IMR-90 (cell line): ENCODE measurements around the gene PHLDB1. TPM values are rescaled to one million over a fixed set of nuclear protein-coding genes. Genes with fewer than 3 reads are reported as not detected.

Experiments used
- ATAC-seq: fragments of 200-7000 bp; cut with Tn5 transposase; 2 replicates; pipeline ENCODE4 v1.9.1; 2020; ENCODE audit warnings: low read depth, mild to moderate bottlenecking, moderate library complexity
- BruUV-seq: library from RNA; stranded (reverse); fragments of 400-500 nt; replicated peaks from 2 replicates; lab custom pipeline; 2021; lab: Mats Ljungman, UMichigan
- CTCF ChIA-PET: fragments of 300-600 bp; formaldehyde crosslinking; extraction: SDS; loops from one replicate; lab custom pipeline; 2021; ENCODE audit warnings: antibody characterized with exemption; lab: Yijun Ruan, JAX
- POLR2A ChIA-PET: fragments of 300-600 bp; sonication (Branson Sonifier 250); formaldehyde crosslinking; loops from one replicate; lab custom pipeline; 2022; ENCODE audit warnings: antibody characterized with exemption; ENCODE audit not compliant: unreplicated experiment; lab: Charles Lee
- DNase-seq: peaks from one replicate; pipeline ENCODE4 v3.0.0; 2013
- H2AFZ ChIP-seq: replicated peaks from 2 replicates; pipeline ENCODE3; 2013; ENCODE audit warnings: low read length, mild to moderate bottlenecking; ENCODE audit not compliant: poor library complexity
- H2AK5ac ChIP-seq: 2 replicates; pipeline ENCODE4 v1.6.1; 2013; ENCODE audit warnings: low read depth, low read length, inconsistent platforms
- H2AK9ac ChIP-seq: replicated peaks from 2 replicates; pipeline ENCODE3; 2013; ENCODE audit warnings: mild to moderate bottlenecking, low read depth, low read length, moderate library complexity; ENCODE audit not compliant: poor library complexity
- H2BK120ac ChIP-seq: 2 replicates; pipeline ENCODE4 v1.6.1; 2013; ENCODE audit warnings: low read depth, low read length, inconsistent platforms
- H2BK15ac ChIP-seq: 3 replicates; pipeline ENCODE4 v1.6.1; 2013; ENCODE audit warnings: low read depth, low read length, inconsistent platforms
- H2BK20ac ChIP-seq: 2 replicates; pipeline ENCODE4 v1.6.1; 2013; ENCODE audit warnings: low read depth, mild to moderate bottlenecking, inconsistent platforms, low read length, moderate library complexity
- H2BK5ac ChIP-seq: 2 replicates; pipeline ENCODE4 v1.6.1; 2013; ENCODE audit warnings: mild to moderate bottlenecking, low read depth, low read length, inconsistent platforms; ENCODE audit not compliant: poor library complexity, severe bottlenecking
- H3K14ac ChIP-seq: replicated peaks from 2 replicates; pipeline ENCODE4 v1.6.1; 2013; ENCODE audit warnings: low read depth, low read length, inconsistent platforms
- H3K18ac ChIP-seq: 2 replicates; pipeline ENCODE4 v1.6.1; 2013; ENCODE audit warnings: low read depth, low read length, control low read depth
- H3K23ac ChIP-seq: 2 replicates; pipeline ENCODE4 v1.6.1; 2013; ENCODE audit warnings: low read depth, low read length, inconsistent platforms
- H3K27ac ChIP-seq: 2 replicates; pipeline ENCODE4 v1.5.1; 2013; ENCODE audit warnings: mild to moderate bottlenecking, control low read depth, low read length; ENCODE audit not compliant: insufficient read depth
- H3K27me3 ChIP-seq: 2 replicates; pipeline ENCODE4 v1.6.1; 2013; ENCODE audit warnings: low read length; ENCODE audit not compliant: control insufficient read depth, insufficient read depth
- H3K36me3 ChIP-seq: 2 replicates; pipeline ENCODE4 v1.6.1; 2013; ENCODE audit warnings: low read length, mixed read lengths; ENCODE audit not compliant: control insufficient read depth, insufficient read depth
- H3K4ac ChIP-seq: 2 replicates; pipeline ENCODE4 v1.6.1; 2013; ENCODE audit warnings: low read depth, low read length, inconsistent platforms
- H3K4me1 ChIP-seq: 2 replicates; pipeline ENCODE4 v1.6.1; 2013; ENCODE audit warnings: low read length, mixed read lengths; ENCODE audit not compliant: control insufficient read depth, insufficient read depth
- H3K4me2 ChIP-seq: 2 replicates; pipeline ENCODE4 v1.6.1; 2013; ENCODE audit warnings: low read depth, mild to moderate bottlenecking, control low read depth, low read length, moderate library complexity
- H3K4me3 ChIP-seq: 2 replicates; pipeline ENCODE4 v1.5.1; 2013; ENCODE audit warnings: low read depth, mild to moderate bottlenecking, control low read depth, low read length, moderate library complexity; ENCODE audit not compliant: insufficient read depth
- H3K56ac ChIP-seq: 2 replicates; pipeline ENCODE4 v1.6.1; 2013; ENCODE audit warnings: low read length, inconsistent platforms; ENCODE audit not compliant: insufficient read depth; ENCODE audit errors: extremely low read depth
- H3K79me1 ChIP-seq, 2 experiments: 2 replicates each; pipeline ENCODE4 v1.6.1; 2013; ENCODE audit warnings: low read length in 2 of 2, inconsistent platforms in 1 of 2, low read depth in 1 of 2
- H3K9ac ChIP-seq: 2 replicates; pipeline ENCODE4 v1.6.1; 2013; ENCODE audit warnings: low read depth, low read length, control low read depth
- H3K9me1 ChIP-seq: 2 replicates; pipeline ENCODE4 v1.6.1; 2013; ENCODE audit warnings: low read length, inconsistent platforms; ENCODE audit not compliant: insufficient read depth
- H3K9me3 ChIP-seq: 2 replicates; pipeline ENCODE4 v1.6.1; 2013; ENCODE audit warnings: low read length; ENCODE audit not compliant: control insufficient read depth, insufficient read depth
- H4K20me1 ChIP-seq: 2 replicates; pipeline ENCODE4 v1.6.1; 2013; ENCODE audit warnings: low read length, inconsistent platforms; ENCODE audit not compliant: insufficient read depth
- H4K5ac ChIP-seq: 2 replicates; pipeline ENCODE4 v1.6.1; 2013; ENCODE audit warnings: mild to moderate bottlenecking, low read depth, low read length, control low read depth
- H4K8ac ChIP-seq, 2 experiments: 2 replicates each; pipeline ENCODE4 v1.6.1; 2013; ENCODE audit warnings: low read depth in 2 of 2, low read length in 2 of 2, control low read depth in 1 of 2, inconsistent platforms in 1 of 2
- H4K91ac ChIP-seq: 2 replicates; pipeline ENCODE4 v1.6.1; 2013; ENCODE audit warnings: low read depth, low read length, inconsistent platforms; ENCODE audit not compliant: insufficient read depth
- BHLHE40 ChIP-seq: fragments of 150-350 bp; IDR thresholded peaks from 2 replicates; pipeline ENCODE4 v1.6.1; 2016; ENCODE audit warnings: mild to moderate bottlenecking, low read depth, low read length
- CHD1 ChIP-seq: IDR thresholded peaks from 2 replicates; pipeline ENCODE4 v1.6.1; 2012; ENCODE audit warnings: low read depth, low read length, improper control_type of control experiment
- FOS ChIP-seq: fragments of 150-350 bp; IDR thresholded peaks from 2 replicates; pipeline ENCODE4 v1.6.1; 2016; ENCODE audit warnings: low read depth, low read length
- MAZ ChIP-seq: IDR thresholded peaks from 2 replicates; pipeline ENCODE4 v1.6.1; 2012; ENCODE audit warnings: low read depth, mild to moderate bottlenecking, low read length, improper control_type of control experiment, moderate library complexity, borderline replicate concordance
- MXI1 ChIP-seq: IDR thresholded peaks from 2 replicates; pipeline ENCODE4 v1.6.1; 2012; ENCODE audit warnings: low read depth, mild to moderate bottlenecking, low read length, moderate library complexity, borderline replicate concordance
- RAD21 ChIP-seq: IDR thresholded peaks from 2 replicates; pipeline ENCODE4 v1.6.1; 2012; ENCODE audit warnings: low read length, improper control_type of control experiment
- RCOR1 ChIP-seq: IDR thresholded peaks from 2 replicates; pipeline ENCODE4 v1.6.1; 2012; ENCODE audit warnings: mild to moderate bottlenecking, low read length, improper control_type of control experiment; ENCODE audit not compliant: insufficient replicate concordance
- WGBS, 2 experiments: methylation state at CpG; one replicate each; pipeline versions ENCODE4 v1.1.5 to v1.1.7; 2013; ENCODE audit warnings: missing lambda C conversion rate in 2 of 2; ENCODE audit not compliant: insufficient read length in 1 of 2; ENCODE audit errors: extremely low coverage in 2 of 2; 5-methylcytosine and 5-hydroxymethylcytosine counted together
- dilution Hi-C: fragments of 300-500 bp; cut with HindIII; formaldehyde crosslinking; loops from one replicate; pipeline ENCODE4 v1.14.3; 2018; ENCODE audit warnings: low sequenced_read_pairs; ENCODE audit not compliant: unreplicated experiment
- in situ Hi-C: fragments of 300-500 bp; cut with MboI; formaldehyde crosslinking; loops from 3 replicates; pipeline ENCODE4 v1.14.3; 2019; ENCODE audit warnings: low sequenced_read_pairs, inconsistent platforms, mixed read lengths
- intact Hi-C: fragments of 100-400 bp; cut with micrococcal nuclease; formaldehyde crosslinking; loops from 2 replicates; pipeline ENCODE4 v1.10.0; 2022
- polyA plus RNA-seq, 3 experiments: library from polyadenylated mRNA; depleted of rRNA; stranded (reverse); fragments of >200 nt; gene quantifications; 2 replicates each; pipeline ENCODE4 v1.2.3, GENCODE V29; 2012; ENCODE audit warnings: low replicate concordance in 1 of 3
- total RNA-seq: library from RNA; depleted of rRNA; stranded (reverse); fragments of >200 nt; gene quantifications from 2 replicates; pipeline ENCODE4 v1.2.3, GENCODE V29; 2012

Gene PHLDB1
- total and polyA plus RNA-seq, 2 of the 4 experiments (the other 2 are of a cell fraction): 40.0 to 90.4 TPM

- Histone ChIP-seq H2BK5ac (no peak overlapping the region), H2AK5ac (peak overlapping the region; percentile 47), H3K14ac (no peak overlapping the region; the same call in none of the 2 replicates), H3K4ac (no peak overlapping the region), H2BK15ac (no peak overlapping the region), H3K36me3 (peaks cover 87% of the 10 kb centered on the region), H3K4me2 (peak overlapping the region; percentile 44; the same call in 1 of the 2 replicates), H3K56ac (no peak overlapping the region), H3K9me1 (peaks cover 40% of the 10 kb centered on the region), H3K4me1 (peaks cover 20% of the 10 kb centered on the region), H4K5ac (no peak overlapping the region), H3K23ac (no peak overlapping the region), H2AK9ac (peak overlapping the region; percentile 18), H2BK120ac (no peak overlapping the region), H3K4me3 (no peak overlapping the region), H3K79me1 (peaks cover 48 to 95% of the 10 kb centered on the region in 2 experiments), H3K9ac (no peak overlapping the region), H4K91ac (no peak overlapping the region), H3K27ac (peak overlapping the region; percentile 10; the same call in 1 of the 2 replicates), H4K20me1 (peaks cover 66% of the 10 kb centered on the region), H2BK20ac (no peak overlapping the region), H2AFZ (no peak overlapping the region), H3K9me3 (no peaks in the 10 kb centered on the region), H3K27me3 (no peaks in the 10 kb centered on the region), H3K18ac (no peak overlapping the region), H4K8ac (peak overlapping the region in 1 of 2 experiments; percentile 37; a peak in 1 of 4 replicates)
- BruUV-seq: no TSS peak
- dilution Hi-C loops: no loop called here
- WGBS, 2 experiments: no CpG with 5 or more reads among the region's 4 CpGs
- in situ Hi-C loops: no loop called here
- POLR2A ChIA-PET: no interaction called here
- ATAC-seq (peak; percentile 21), DNase-seq (peak; percentile 44)
- intact Hi-C loops: no loop called here
- CTCF ChIA-PET: no interaction called here
- TF ChIP-seq MXI1 (no peak), RCOR1 (no peak), FOS (peak; percentile 60; the same call in 1 of the 2 replicates), BHLHE40 (no peak), CHD1 (no peak), RAD21 (no peak), MAZ (peak; percentile 47; the same call in 1 of the 2 replicates)
These were observed 26.6 kb downstream of the PHLDB1 start for GRCh38 chr11:118633979-118634378.
